K562 (cell line): Measurements from ENCODE around the gene CLTC.

ENCODE experiments used
- BRCA1 ChIP-seq, 2 experiments: fragments of 450-650 bp in 1 of 2; sonication (generic) in 1 of 2; formaldehyde crosslinking in 1 of 2; IDR thresholded peaks; 2 replicates each; pipeline versions ENCODE4 v1.5.0 to v1.6.1; 2017 to 2020; ENCODE audit warnings: mild to moderate bottlenecking in 1 of 2, missing genetic modification reagents in 1 of 2
- CTCF ChIP-seq, 3 experiments: IDR thresholded peaks in 2 of 3; conservative IDR thresholded peaks in 1 of 3; 2 replicates each; pipeline ENCODE4 v1.5.1; 2011 to 2012; ENCODE audit warnings: low read length in 3 of 3, mild to moderate bottlenecking in 3 of 3, control low read depth in 2 of 3, improper control_type of control experiment in 1 of 3, inconsistent platforms in 1 of 3, low read depth in 1 of 3, mixed read lengths in 1 of 3, moderate library complexity in 1 of 3; ENCODE audit not compliant: insufficient read depth in 2 of 3
- FOXJ3 ChIP-seq: sonication (generic); formaldehyde crosslinking; IDR thresholded peaks from 2 replicates; pipeline ENCODE4 v1.4.0; 2020; ENCODE audit warnings: mild to moderate bottlenecking, missing genetic modification reagents
- POLR2AphosphoS5 ChIP-seq: IDR thresholded peaks from 2 replicates; pipeline ENCODE4 v1.6.1; 2011; ENCODE audit warnings: mild to moderate bottlenecking, low read depth, low read length, moderate library complexity; ENCODE audit not compliant: control insufficient read depth, insufficient read depth
- SP1 ChIP-seq: sonication (generic); formaldehyde crosslinking; IDR thresholded peaks from 2 replicates; pipeline ENCODE4 v1.8.1; 2022; ENCODE audit warnings: mild to moderate bottlenecking, missing genetic modification reagents
- ZFX ChIP-seq: sonication (generic); formaldehyde crosslinking; IDR thresholded peaks from 2 replicates; pipeline ENCODE4 v1.8.0; 2022; ENCODE audit warnings: mild to moderate bottlenecking, missing genetic modification reagents, moderate library complexity
- ZKSCAN1 ChIP-seq: fragments of 150-350 bp; IDR thresholded peaks from 2 replicates; pipeline ENCODE4 v1.6.1; 2016; ENCODE audit warnings: low read depth, low read length
- ZNF143 ChIP-seq: sonication (generic); formaldehyde crosslinking; IDR thresholded peaks from 2 replicates; pipeline ENCODE4 v1.9.0; 2022; ENCODE audit warnings: mild to moderate bottlenecking, missing genetic modification reagents
- ZNF354B ChIP-seq: fragments of 250-450 bp; sonication (Bioruptor Pico); IDR thresholded peaks from 2 replicates; pipeline ENCODE4 v1.4.0; 2020

GRCh38 chr17:59719526-59719925, 99.8 kb downstream of the CLTC start:
- TF ChIP-seq ZFX (CRISPR knock-in tag) (no peak), ZNF143 (no peak), ZNF354B (CRISPR knock-in tag) (no peak), ZKSCAN1 (no peak), CTCF (IDR thresholded peaks at IDR 0.05 in 2 of 3, conservative IDR thresholded peaks at IDR 0.05 in 1 of 3; ENCODE audit: insufficient read depth in 2 of 3, low read depth in 1 of 3, low read length in 3 of 3) (no peak), POLR2AphosphoS5 (no peak), FOXJ3 (CRISPR knock-in tag) (no peak), SP1 (CRISPR knock-in tag) (no peak), BRCA1 (IDR thresholded peaks at IDR 0.05) (no peak), BRCA1 (CRISPR knock-in tag; IDR thresholded peaks at IDR 0.05) (no peak)
